Calu3 (cell line): ENCODE data around the gene ZNF548. TPM values are rescaled to one million over a fixed set of nuclear protein-coding genes. Genes with fewer than 3 reads are reported as not detected.

Source experiments
- BruUV-seq: library from RNA; stranded (reverse); fragments of 400-500 nt; replicated peaks from 2 replicates; lab custom pipeline; 2021; lab: Mats Ljungman, UMichigan
- CTCF ChIA-PET: fragments of 300-600 bp; sonication (Branson Sonifier 250); formaldehyde crosslinking; loops from one replicate; lab custom pipeline; 2022; ENCODE audit warnings: antibody characterized with exemption; lab: Charles Lee
- DNase-seq: peaks from one replicate; pipeline ENCODE4 v3.0.0; 2022
- H3K27ac Mint-ChIP-seq: one replicate; pipeline ENCODE4 v1.8.0; 2022; ENCODE audit warnings: mixed read lengths; ENCODE audit not compliant: unreplicated experiment
- H3K27me3 Mint-ChIP-seq: one replicate; pipeline ENCODE4 v1.8.0; 2022; ENCODE audit warnings: mixed read lengths; ENCODE audit not compliant: unreplicated experiment
- H3K36me3 Mint-ChIP-seq: one replicate; pipeline ENCODE4 v1.8.0; 2022; ENCODE audit warnings: mild to moderate bottlenecking, moderate library complexity, mixed read lengths; ENCODE audit not compliant: insufficient read depth, unreplicated experiment
- H3K4me1 Mint-ChIP-seq: one replicate; pipeline ENCODE4 v1.8.0; 2022; ENCODE audit warnings: mild to moderate bottlenecking, low read depth, mixed read lengths; ENCODE audit not compliant: unreplicated experiment
- H3K4me3 Mint-ChIP-seq: one replicate; pipeline ENCODE4 v1.8.0; 2022; ENCODE audit warnings: mild to moderate bottlenecking, low read depth, moderate library complexity, mixed read lengths; ENCODE audit not compliant: unreplicated experiment
- H3K9me3 Mint-ChIP-seq: one replicate; pipeline ENCODE4 v1.8.0; 2022; ENCODE audit warnings: low read depth, mixed read lengths; ENCODE audit not compliant: unreplicated experiment
- CTCF ChIP-seq: fragments of 200-600 bp; IDR thresholded peaks from one replicate; pipeline ENCODE4 v1.8.0; 2022; ENCODE audit warnings: antibody characterized with exemption; ENCODE audit not compliant: unreplicated experiment
- intact Hi-C: fragments of 100-400 bp; cut with micrococcal nuclease; formaldehyde crosslinking; loops from one replicate; pipeline ENCODE4 v1.10.0; 2022; ENCODE audit not compliant: unreplicated experiment
- total RNA-seq: library from RNA; stranded (reverse); gene quantifications from 2 replicates; pipeline ENCODE4 v1.2.3, GENCODE V29; 2022

Gene ZNF548
- total RNA-seq, 1 experiment from 2014 or later = 23.0 TPM

- BruUV-seq = no TSS peak
- H3K36me3 Mint-ChIP-seq = peaks cover 21% of the 10 kb centered on the region
- no peaks in the 10 kb centered on the region for H3K27me3 Mint-ChIP-seq
- intact Hi-C loops = no loop called here
- peak overlapping the region; percentile 88 for H3K4me3 Mint-ChIP-seq
- no peak for TF ChIP-seq CTCF
- H3K27ac Mint-ChIP-seq = peak overlapping the region; percentile 83
- peaks cover 13% of the 10 kb centered on the region for H3K4me1 Mint-ChIP-seq
- CTCF ChIA-PET = interaction anchor here (0.6 kb wide), 1 partner anchor 32 kb away, joined by 3 read pairs; the partner anchor contains the start of gene ZNF543
- peaks cover 23% of the 10 kb centered on the region for H3K9me3 Mint-ChIP-seq
- no peak for DNase-seq
These were observed 37.8 kb upstream of the ZNF548 start for GRCh38 chr19:57351867-57352266.

GRCh38 chr19:57355916-57356315, 33.7 kb upstream of the ZNF548 start:
- Mint-ChIP-seq H3K9me3 (peaks cover 23% of the 10 kb centered on the region), H3K27me3 (no peaks in the 10 kb centered on the region), H3K27ac (no peak overlapping the region), H3K4me3 (no peak overlapping the region), H3K36me3 (peaks cover 19% of the 10 kb centered on the region), H3K4me1 (peaks cover 13% of the 10 kb centered on the region)
- CTCF ChIA-PET = no interaction called here
- no peak for TF ChIP-seq CTCF
- DNase-seq = no peak
- intact Hi-C loops = no loop called here
- BruUV-seq = no TSS peak

- CTCF ChIA-PET = no interaction called here
- no TSS peak for BruUV-seq
- intact Hi-C loops = no loop called here
These were observed 32.2 kb upstream of the ZNF548 start for GRCh38 chr19:57357406-57357805.

GRCh38 chr19:57359300-57359699, 30.4 kb upstream of the ZNF548 start:
- no TSS peak for BruUV-seq
- Mint-ChIP-seq H3K4me1 (peaks cover 19% of the 10 kb centered on the region), H3K36me3 (peaks cover 28% of the 10 kb centered on the region), H3K4me3 (no peak overlapping the region), H3K27me3 (no peaks in the 10 kb centered on the region), H3K27ac (no peak overlapping the region), H3K9me3 (peaks cover 20% of the 10 kb centered on the region)
- CTCF ChIA-PET = no interaction called here
- DNase-seq = no peak
- TF ChIP-seq CTCF = no peak
- intact Hi-C loops = no loop called here

More at GRCh38 chr19:57357406-57357805, 32.2 kb upstream of the ZNF548 start:
- no peak overlapping the region for H3K4me3 Mint-ChIP-seq
- TF ChIP-seq CTCF = no peak
- H3K27me3 Mint-ChIP-seq = no peaks in the 10 kb centered on the region
- H3K27ac Mint-ChIP-seq = no peak overlapping the region
- H3K36me3 Mint-ChIP-seq = peaks cover 15% of the 10 kb centered on the region
- peaks cover 23% of the 10 kb centered on the region for H3K9me3 Mint-ChIP-seq
- DNase-seq = no peak
- H3K4me1 Mint-ChIP-seq = peaks cover 3% of the 10 kb centered on the region
